Keratinocyte (primary cell): Measurements from ENCODE around the gene TMEM248.
"Not testable (repeated sequence)": the region's sequence is repeated elsewhere in the genome, so short reads cannot be mapped to it uniquely, and the experiment has no call there.

Experiments
- EZH2 ChIP-seq: IDR thresholded peaks from one replicate; pipeline ENCODE4 v1.6.1; 2012; ENCODE audit warnings: inconsistent platforms, mild to moderate bottlenecking, low read length, moderate library complexity
- TF ChIP-seq, protein P1 (sequence below), 3 experiments: IDR thresholded peaks in 1 of 3; conservative IDR thresholded peaks in 1 of 3; optimal IDR thresholded peaks in 1 of 3; 2 replicates in 2 of 3; 3 replicates in 1 of 3; pipeline versions ENCODE3 to v1.5.1; 2011; ENCODE audit warnings: low read length in 3 of 3, mild to moderate bottlenecking in 3 of 3, moderate library complexity in 2 of 3, control low read depth in 1 of 3, inconsistent platforms in 1 of 3; ENCODE audit not compliant: insufficient read depth in 2 of 3; ENCODE audit errors: extremely low read depth in 1 of 3

DNA sequence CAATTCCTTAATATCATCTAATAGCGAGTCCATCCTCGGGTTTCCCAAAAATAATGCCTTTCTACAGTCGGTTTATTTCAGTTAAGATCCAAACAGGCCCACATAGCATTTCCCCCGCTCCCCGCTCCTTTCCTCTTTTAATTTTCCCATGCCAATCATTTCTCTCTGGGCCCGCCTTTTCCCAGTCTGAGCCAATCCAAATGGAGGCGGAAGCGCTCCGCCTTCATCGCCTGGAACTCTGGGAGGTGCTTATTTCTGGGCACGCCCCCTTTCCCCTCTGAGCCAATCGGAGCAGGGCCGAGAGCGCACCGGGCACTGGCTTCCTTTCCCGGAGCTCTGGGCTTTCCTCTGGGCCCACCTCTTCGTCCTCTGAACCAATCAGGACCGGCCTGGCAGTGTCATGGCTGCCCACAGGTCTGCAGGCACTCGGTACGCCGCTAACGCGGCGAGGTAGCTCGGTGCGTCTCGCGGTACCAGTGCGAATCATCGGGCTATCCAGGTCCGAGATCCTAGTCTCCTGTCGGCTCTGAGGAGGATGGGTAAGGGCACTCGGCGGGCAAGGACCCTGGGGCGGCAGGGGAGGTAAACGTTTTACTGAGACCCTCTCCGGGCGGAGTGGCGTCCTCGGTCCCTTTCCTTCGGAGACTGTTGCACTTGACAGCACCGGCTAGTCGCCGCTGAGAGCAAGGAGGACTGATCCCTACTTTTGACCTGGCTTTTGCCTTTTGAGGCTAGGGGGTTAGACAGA, 75.6 kb downstream of the TMEM248 start, which contains the start of gene TYW1:
- TF ChIP-seq EZH2 = not testable (repeated sequence)
- TF ChIP-seq, protein P1, sequence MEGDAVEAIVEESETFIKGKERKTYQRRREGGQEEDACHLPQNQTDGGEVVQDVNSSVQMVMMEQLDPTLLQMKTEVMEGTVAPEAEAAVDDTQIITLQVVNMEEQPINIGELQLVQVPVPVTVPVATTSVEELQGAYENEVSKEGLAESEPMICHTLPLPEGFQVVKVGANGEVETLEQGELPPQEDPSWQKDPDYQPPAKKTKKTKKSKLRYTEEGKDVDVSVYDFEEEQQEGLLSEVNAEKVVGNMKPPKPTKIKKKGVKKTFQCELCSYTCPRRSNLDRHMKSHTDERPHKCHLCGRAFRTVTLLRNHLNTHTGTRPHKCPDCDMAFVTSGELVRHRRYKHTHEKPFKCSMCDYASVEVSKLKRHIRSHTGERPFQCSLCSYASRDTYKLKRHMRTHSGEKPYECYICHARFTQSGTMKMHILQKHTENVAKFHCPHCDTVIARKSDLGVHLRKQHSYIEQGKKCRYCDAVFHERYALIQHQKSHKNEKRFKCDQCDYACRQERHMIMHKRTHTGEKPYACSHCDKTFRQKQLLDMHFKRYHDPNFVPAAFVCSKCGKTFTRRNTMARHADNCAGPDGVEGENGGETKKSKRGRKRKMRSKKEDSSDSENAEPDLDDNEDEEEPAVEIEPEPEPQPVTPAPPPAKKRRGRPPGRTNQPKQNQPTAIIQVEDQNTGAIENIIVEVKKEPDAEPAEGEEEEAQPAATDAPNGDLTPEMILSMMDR (optimal IDR thresholded peaks at IDR 0.05 in 1 of 3, IDR thresholded peaks at IDR 0.05 in 1 of 3, conservative IDR thresholded peaks at IDR 0.05 in 1 of 3; ENCODE audit: extremely low read depth in 1 of 3, insufficient read depth in 2 of 3, low read length in 3 of 3) = not testable (repeated sequence)
